Mesothelial cell of epicardium (in vitro differentiated cells): ENCODE results near the gene EPB41L5. TPM values are rescaled to one million over a fixed set of nuclear protein-coding genes. Genes with fewer than 3 reads are reported as not detected.
"Not testable (repeated sequence)": the region's sequence is repeated elsewhere in the genome, so short reads cannot be mapped to it uniquely, and the experiment has no call there.

ENCODE experiments used
- DNase-seq, 2 experiments: peaks; one replicate each; pipeline ENCODE4 v3.0.0; 2021; ENCODE audit warnings: low spot score in 2 of 2; ENCODE audit not compliant: unreplicated experiment in 2 of 2
- H3K27ac Mint-ChIP-seq: 2 replicates; pipeline ENCODE4 v1.8.0; 2021; ENCODE audit warnings: mixed read lengths
- H3K27me3 Mint-ChIP-seq: 2 replicates; pipeline ENCODE4 v1.8.0; 2021; ENCODE audit warnings: low read depth, mixed read lengths
- H3K36me3 Mint-ChIP-seq: 2 replicates; pipeline ENCODE4 v1.8.0; 2021; ENCODE audit warnings: mixed read lengths
- H3K4me1 Mint-ChIP-seq: 2 replicates; pipeline ENCODE4 v1.8.0; 2021; ENCODE audit warnings: mixed read lengths
- H3K4me3 Mint-ChIP-seq: 2 replicates; pipeline ENCODE4 v1.8.0; 2021; ENCODE audit warnings: mild to moderate bottlenecking, moderate library complexity, mixed read lengths
- H3K9me3 Mint-ChIP-seq: 2 replicates; pipeline ENCODE4 v1.8.0; 2021; ENCODE audit warnings: mixed read lengths
- CTCF ChIP-seq: fragments of 200-600 bp; sonication (generic); IDR thresholded peaks from one replicate; pipeline ENCODE4 v1.5.0; 2021; ENCODE audit warnings: antibody characterized with exemption; ENCODE audit not compliant: unreplicated experiment
- total RNA-seq: library from RNA; stranded (reverse); gene quantifications from 3 replicates; pipeline ENCODE4 v1.2.1, GENCODE V29; 2021

The EPB41L5 gene
- total RNA-seq, 1 donor from 2014 or later = 43.4 TPM

GRCh38 chr2:120195553-120195952 lies 182.7 kb downstream of the EPB41L5 start:
- H3K4me1 Mint-ChIP-seq = no peaks in the 10 kb centered on the region
- H3K9me3 Mint-ChIP-seq = peaks cover 56% of the 10 kb centered on the region
- no peak overlapping the region for H3K4me3 Mint-ChIP-seq
- no peak for TF ChIP-seq CTCF
- no peak overlapping the region for H3K27ac Mint-ChIP-seq
- H3K27me3 Mint-ChIP-seq = no peaks in the 10 kb centered on the region
- DNase-seq = no peak
- H3K36me3 Mint-ChIP-seq = peaks cover 11% of the 10 kb centered on the region

GRCh38 chr2:120199817-120200459 lies 187.1 kb downstream of the EPB41L5 start:
- H3K27ac Mint-ChIP-seq, H3K4me1 Mint-ChIP-seq, H3K4me3 Mint-ChIP-seq, H3K36me3 Mint-ChIP-seq, H3K27me3 Mint-ChIP-seq, DNase-seq: not testable (repeated sequence)
- H3K9me3 Mint-ChIP-seq = peaks cover 27% of the 10 kb centered on the region

GRCh38 chr2:120203251-120204021 lies 190.6 kb downstream of the EPB41L5 start:
- Mint-ChIP-seq H3K36me3 (peaks cover 3% of the 10 kb centered on the region), H3K4me3 (no peak overlapping the region), H3K4me1 (no peaks in the 10 kb centered on the region), H3K27ac (no peak overlapping the region), H3K27me3 (no peaks in the 10 kb centered on the region), H3K9me3 (peaks cover 13% of the 10 kb centered on the region)
- no peak for TF ChIP-seq CTCF
- DNase-seq = no peak

GRCh38 chr2:120204022-120204405 lies 191.1 kb downstream of the EPB41L5 start:
- TF ChIP-seq CTCF = no peak
- no peak for DNase-seq
- Mint-ChIP-seq H3K36me3 (no peaks in the 10 kb centered on the region), H3K9me3 (peaks cover 8% of the 10 kb centered on the region), H3K4me1 (no peaks in the 10 kb centered on the region), H3K4me3 (no peak overlapping the region), H3K27me3 (no peaks in the 10 kb centered on the region), H3K27ac (no peak overlapping the region)

GRCh38 chr2:120204417-120204816 lies 191.5 kb downstream of the EPB41L5 start:
- DNase-seq = no peak
- peaks cover 4% of the 10 kb centered on the region for H3K9me3 Mint-ChIP-seq
- H3K27ac Mint-ChIP-seq = no peak overlapping the region
- no peaks in the 10 kb centered on the region for H3K4me1 Mint-ChIP-seq
- H3K36me3 Mint-ChIP-seq = no peaks in the 10 kb centered on the region
- no peak for TF ChIP-seq CTCF
- H3K27me3 Mint-ChIP-seq = no peaks in the 10 kb centered on the region
- no peak overlapping the region for H3K4me3 Mint-ChIP-seq

- Mint-ChIP-seq H3K27me3 (no peaks in the 10 kb centered on the region), H3K27ac (no peak overlapping the region), H3K4me3 (no peak overlapping the region), H3K36me3 (no peaks in the 10 kb centered on the region), H3K9me3 (peaks cover 3% of the 10 kb centered on the region), H3K4me1 (no peaks in the 10 kb centered on the region)
- no peak for DNase-seq
- TF ChIP-seq CTCF = no peak
Observed at GRCh38 chr2:120204945-120205670, 192.2 kb downstream of the EPB41L5 start.
